GM21515 (cell line): ENCODE data around the gene CREBBP.

Source experiments
- ATAC-seq: cut with Tn5 transposase; IDR thresholded peaks from one replicate; pipeline ENCODE4 v1.9.1; 2021; ENCODE audit not compliant: unreplicated experiment

The CREBBP gene

GRCh38 chr16:3797904-3798811 is 82.4 kb downstream of the CREBBP start:
- no peak for ATAC-seq

- ATAC-seq, result no peak
Observed at GRCh38 chr16:3797473-3797872, 83.0 kb downstream of the CREBBP start.

GRCh38 chr16:3793161-3793576 is 87.3 kb downstream of the CREBBP start:
- ATAC-seq, result no peak

GRCh38 chr16:3792472-3793012 is 88.0 kb downstream of the CREBBP start:
- no peak for ATAC-seq

GRCh38 chr16:3791701-3792100 is 88.8 kb downstream of the CREBBP start:
- no peak for ATAC-seq

GRCh38 chr16:3789375-3790099 is 91.0 kb downstream of the CREBBP start:
- no peak for ATAC-seq

GRCh38 chr16:3788711-3789374 is 91.7 kb downstream of the CREBBP start:
- no peak for ATAC-seq

GRCh38 chr16:3787924-3788661 is 92.4 kb downstream of the CREBBP start:
- ATAC-seq, result peak; percentile 49

GRCh38 chr16:3785413-3785812 is 95.1 kb downstream of the CREBBP start:
- no peak for ATAC-seq

- ATAC-seq, result no peak
Observed at GRCh38 chr16:3783516-3783915, 97.0 kb downstream of the CREBBP start.

- no peak for ATAC-seq
Observed at GRCh38 chr16:3782566-3782965, 97.9 kb downstream of the CREBBP start.

GRCh38 chr16:3781421-3781820 is 99.1 kb downstream of the CREBBP start:
- no peak for ATAC-seq

GRCh38 chr16:3780570-3780969 is 99.9 kb downstream of the CREBBP start:
- ATAC-seq, result no peak

- ATAC-seq, result no peak
Observed at GRCh38 chr16:3776316-3776715, 104.2 kb downstream of the CREBBP start.

- ATAC-seq, result no peak
Observed at GRCh38 chr16:3774819-3775218, 105.7 kb downstream of the CREBBP start.

GRCh38 chr16:3774156-3774767 is 106.3 kb downstream of the CREBBP start:
- ATAC-seq, result no peak

GRCh38 chr16:3773663-3774062 is 106.8 kb downstream of the CREBBP start:
- no peak for ATAC-seq

GRCh38 chr16:3771513-3771912 is 109.0 kb downstream of the CREBBP start:
- no peak for ATAC-seq

- ATAC-seq, result no peak
Observed at GRCh38 chr16:3770530-3770929, 110.0 kb downstream of the CREBBP start.

- ATAC-seq, result no peak
Observed at GRCh38 chr16:3769942-3770341, 110.6 kb downstream of the CREBBP start.
